Tongue (tissue), 1 donor: Measurements from ENCODE around the gene REPS1. TPM values are rescaled to one million over a fixed set of nuclear protein-coding genes. Genes with fewer than 3 reads are reported as not detected.

Source experiments
- total RNA-seq: library from RNA; depleted of rRNA; stranded (reverse); fragments of >200 nt; gene quantifications from one replicate; pipeline ENCODE4 v1.2.3, GENCODE V29; 2014

Gene REPS1
- total RNA-seq, 1 donor from 2014 or later, result 120 TPM

Other genes starting within 250 kb of the REPS1 start
- gene CCDC28A, start 214.5 kb downstream of the REPS1 start, total RNA-seq, result 17.7 TPM
- gene ECT2L, start 192.2 kb downstream of the REPS1 start, total RNA-seq, result 0.31 TPM
- 6.1 TPM for gene ABRACL, start 40.5 kb upstream of the REPS1 start, total RNA-seq
- 34.2 TPM for gene HECA, start 146.8 kb upstream of the REPS1 start, total RNA-seq